Head of caudate nucleus (tissue), 42 donors: Measurements from ENCODE around the gene CHDH.

ENCODE experiments used
- DNase-seq, 42 donors: peaks; one replicate each; pipeline versions ENCODE4 v3.0.0 to v3.0.0-alpha.2; 2020 to 2021; ENCODE audit warnings: mixed read lengths in 7 of 42
- intact Hi-C: fragments of 100-400 bp; cut with DNase I; formaldehyde crosslinking; loops from one replicate; pipeline ENCODE4 v1.15.0; 2022

CHDH gene

GRCh38 chr3:53775834-53776251 is 70.4 kb downstream of the CHDH start:
- intact Hi-C loops = no loop called here
- DNase-seq = no peak

- intact Hi-C loops = no loop called here
- DNase-seq = no peak
These were observed 71.2 kb downstream of the CHDH start for GRCh38 chr3:53775018-53775417.

DNA sequence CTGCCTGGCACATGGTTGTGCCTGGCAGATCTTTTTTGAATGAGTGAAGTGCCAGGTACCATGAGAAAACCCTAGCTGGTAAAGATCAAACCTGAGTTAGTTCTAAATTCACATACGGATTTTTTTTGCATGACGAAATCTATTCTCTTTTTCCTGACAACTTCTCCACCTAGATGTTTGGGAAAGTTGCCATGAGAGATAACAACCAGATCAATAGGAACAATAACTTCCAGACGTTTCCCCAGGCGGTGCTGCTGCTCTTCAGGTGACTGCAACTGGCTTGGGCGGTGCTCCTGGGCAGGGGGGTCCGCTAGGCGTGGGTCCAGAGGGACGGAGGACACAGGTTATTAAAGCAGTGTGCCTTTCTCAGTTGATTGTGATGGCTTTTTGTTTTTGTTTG is 71.8 kb downstream of the CHDH start:
- no peak for DNase-seq
- intact Hi-C loops = no loop called here

GRCh38 chr3:53773611-53774368 is 72.4 kb downstream of the CHDH start:
- intact Hi-C loops = no loop called here
- peak in 30 of 42 donors; percentile 12 to 70 (median 40) for DNase-seq

DNA sequence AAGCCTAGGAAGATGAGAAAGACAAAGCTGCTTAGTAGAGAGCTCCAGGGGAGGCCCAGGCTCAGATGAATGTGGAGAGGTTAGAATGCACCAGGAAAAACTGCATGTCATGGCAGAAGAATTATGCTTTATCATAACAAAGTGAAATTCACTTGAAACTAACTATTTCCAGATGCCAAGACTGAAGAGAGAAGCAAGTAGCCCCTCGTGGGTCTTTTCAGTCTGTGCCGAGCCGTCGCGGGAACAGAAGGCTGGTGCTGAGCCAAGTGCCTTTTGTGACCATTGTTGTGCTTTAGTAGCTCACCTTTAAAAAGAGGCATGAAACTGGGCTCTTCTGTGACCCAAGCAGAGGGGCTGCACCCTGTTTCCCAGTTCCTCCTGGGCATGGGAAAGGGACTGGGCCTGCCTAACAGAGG is 73.2 kb downstream of the CHDH start:
- intact Hi-C loops = no loop called here
- no peak for DNase-seq

DNA sequence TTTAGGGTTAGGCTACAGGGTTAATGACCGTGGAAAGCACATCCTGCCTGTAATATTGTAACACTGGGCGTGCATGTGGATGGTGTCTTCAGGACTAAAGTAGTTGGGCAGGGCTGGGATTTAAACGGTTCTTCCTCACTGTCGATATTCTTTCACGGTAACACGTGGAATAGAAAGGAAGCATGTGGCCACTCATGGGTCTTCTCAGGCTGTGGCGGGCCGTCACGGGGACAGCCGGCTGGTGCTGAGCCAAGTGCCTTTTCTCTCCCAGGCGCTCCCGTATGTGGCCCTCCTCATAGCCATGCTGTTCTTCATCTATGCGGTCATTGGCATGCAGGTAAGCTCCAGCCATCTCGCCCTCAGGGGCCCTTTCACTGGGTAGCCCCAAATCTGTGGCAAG is 73.7 kb downstream of the CHDH start:
- DNase-seq = no peak
- intact Hi-C loops = no loop called here

GRCh38 chr3:53768478-53769459 is 77.5 kb downstream of the CHDH start:
- intact Hi-C loops = no loop called here

GRCh38 chr3:53766706-53767105 is 79.5 kb downstream of the CHDH start:
- DNase-seq = no peak
- intact Hi-C loops = no loop called here

More at GRCh38 chr3:53768478-53769459, 77.5 kb downstream of the CHDH start:
- no peak for DNase-seq

GRCh38 chr3:53765753-53766152 is 80.5 kb downstream of the CHDH start:
- no peak for DNase-seq
- intact Hi-C loops = no loop called here

GRCh38 chr3:53764026-53764775 is 82.0 kb downstream of the CHDH start:
- DNase-seq = no peak
- intact Hi-C loops = no loop called here

DNA sequence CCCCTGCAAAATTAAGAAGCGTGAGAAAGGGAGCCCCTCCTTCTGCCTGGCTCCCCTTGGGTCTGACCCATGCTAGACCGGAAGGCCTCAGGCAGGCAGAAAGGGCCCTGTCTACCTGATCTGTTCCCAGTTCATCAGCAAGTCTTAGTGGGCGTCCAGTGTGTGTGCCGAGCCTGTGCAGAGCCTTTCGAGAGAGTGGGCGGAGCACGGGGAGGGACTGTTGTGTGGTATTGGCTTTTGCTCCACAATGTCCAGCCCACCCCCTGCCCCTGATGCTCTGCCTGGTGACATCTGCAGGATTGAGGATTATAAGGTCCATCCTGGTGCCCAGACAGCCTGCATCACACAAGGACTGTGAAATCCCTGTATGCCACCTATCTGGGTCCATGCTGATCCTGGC is 82.9 kb downstream of the CHDH start:
- no peak for DNase-seq
- intact Hi-C loops = no loop called here
